HG02610 (cell line): ENCODE results near the gene CEP63.
"Not testable (repeated sequence)": the region's sequence is repeated elsewhere in the genome, so short reads cannot be mapped to it uniquely, and the experiment has no call there.

Experiments used
- ATAC-seq: cut with Tn5 transposase; IDR thresholded peaks from one replicate; pipeline ENCODE4 v1.9.1; 2021; ENCODE audit warnings: mild to moderate bottlenecking, moderate library complexity; ENCODE audit not compliant: unreplicated experiment

Gene CEP63

GRCh38 chr3:134505485-134505884 is 19.6 kb downstream of the CEP63 start:
- no peak for ATAC-seq

DNA sequence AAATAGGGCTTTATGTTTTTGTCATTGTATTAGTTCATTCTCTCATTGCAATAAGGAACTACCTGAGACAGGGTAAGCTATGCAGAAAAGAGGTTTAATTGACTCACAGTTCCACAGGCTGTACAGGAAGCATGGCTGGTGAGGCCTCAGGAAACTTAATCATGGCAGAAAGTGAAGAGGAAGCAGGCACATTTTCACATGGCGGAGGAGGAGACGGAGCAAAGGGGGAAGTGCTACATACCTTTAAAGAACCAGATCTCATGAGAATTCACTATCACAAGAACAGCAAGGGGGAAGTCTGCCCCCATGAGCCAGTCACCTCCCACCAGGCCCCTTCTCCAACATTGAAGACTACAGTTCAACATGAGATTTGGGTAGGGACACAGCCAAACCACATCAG is 25.6 kb downstream of the CEP63 start:
- no peak for ATAC-seq

DNA sequence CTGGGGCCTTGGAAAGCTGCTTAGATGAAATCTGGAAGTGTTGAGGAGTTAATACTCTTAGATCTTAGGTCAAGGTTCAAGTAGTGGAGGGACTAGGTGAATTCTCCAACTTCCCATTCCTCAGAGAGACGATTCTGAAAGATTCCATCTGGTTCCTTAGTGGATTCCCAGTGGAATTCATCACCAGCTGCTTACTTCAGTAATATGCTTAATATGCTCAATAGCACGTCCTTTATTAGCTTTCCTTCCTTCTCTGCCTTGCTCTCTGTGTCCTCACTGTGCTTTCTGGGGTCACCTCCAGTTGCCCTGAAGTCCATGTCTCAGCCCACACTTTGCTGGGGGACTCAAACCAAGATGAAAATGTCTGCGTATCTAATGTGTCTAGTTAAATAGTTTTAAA is 31.0 kb downstream of the CEP63 start:
- no peak for ATAC-seq

DNA sequence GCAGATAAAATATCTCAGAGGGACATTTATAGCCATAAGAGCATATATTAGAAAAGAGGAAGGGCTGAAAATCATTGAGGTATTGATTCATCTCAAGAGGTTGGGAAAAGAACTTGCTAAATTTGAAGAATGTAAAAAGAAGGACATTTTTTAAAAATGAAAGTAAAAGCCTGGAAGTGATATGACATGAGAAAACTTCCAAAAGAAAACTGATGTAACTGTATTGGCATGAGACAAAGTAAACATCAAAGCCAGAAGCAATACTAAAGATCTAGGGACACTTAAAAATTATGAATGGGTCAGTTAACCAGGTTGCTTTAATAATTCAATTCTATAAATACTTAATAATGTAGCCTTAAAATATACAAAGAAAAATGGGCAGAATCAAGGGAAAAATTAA is 31.9 kb downstream of the CEP63 start:
- no peak for ATAC-seq

GRCh38 chr3:134522541-134522940 is 36.7 kb downstream of the CEP63 start:
- no peak for ATAC-seq

- ATAC-seq: no peak
These were observed 39.4 kb downstream of the CEP63 start for GRCh38 chr3:134525293-134525692.

- no peak for ATAC-seq
These were observed 40.5 kb downstream of the CEP63 start for GRCh38 chr3:134526319-134526718.

- no peak for ATAC-seq
These were observed 41.2 kb downstream of the CEP63 start for GRCh38 chr3:134527037-134527436.

DNA sequence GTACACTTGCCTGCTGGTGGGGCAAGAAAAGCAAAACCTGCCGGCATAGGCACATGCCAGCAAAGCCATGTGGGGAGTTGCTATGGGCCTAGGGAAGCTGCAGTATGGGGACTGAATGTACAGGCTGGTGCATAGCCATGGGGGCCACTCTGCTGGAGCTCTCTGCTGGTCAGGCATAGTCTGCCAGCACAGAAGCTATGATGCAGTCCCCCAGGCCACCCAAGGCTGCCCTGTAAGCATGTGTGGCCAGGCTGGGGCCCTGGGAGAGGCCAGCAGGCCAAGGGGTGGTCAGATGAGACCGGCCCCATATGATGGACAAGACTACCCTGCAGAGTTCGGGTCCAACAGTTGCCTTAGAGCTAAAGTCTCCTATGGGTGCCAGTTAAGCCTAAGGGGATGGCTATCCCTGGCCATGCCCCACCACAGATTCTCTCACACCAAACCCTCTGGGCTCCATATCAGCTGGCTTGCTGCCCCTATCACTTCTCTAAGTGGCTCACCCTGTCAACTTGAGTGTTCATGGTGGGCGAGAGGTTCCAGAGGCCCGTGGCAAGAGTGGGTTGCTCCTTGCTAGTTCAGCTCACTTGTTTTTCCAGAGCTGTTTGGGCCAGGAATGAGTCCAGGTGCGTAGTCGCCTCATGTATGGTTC is 41.8 kb downstream of the CEP63 start:
- no peak for ATAC-seq

DNA sequence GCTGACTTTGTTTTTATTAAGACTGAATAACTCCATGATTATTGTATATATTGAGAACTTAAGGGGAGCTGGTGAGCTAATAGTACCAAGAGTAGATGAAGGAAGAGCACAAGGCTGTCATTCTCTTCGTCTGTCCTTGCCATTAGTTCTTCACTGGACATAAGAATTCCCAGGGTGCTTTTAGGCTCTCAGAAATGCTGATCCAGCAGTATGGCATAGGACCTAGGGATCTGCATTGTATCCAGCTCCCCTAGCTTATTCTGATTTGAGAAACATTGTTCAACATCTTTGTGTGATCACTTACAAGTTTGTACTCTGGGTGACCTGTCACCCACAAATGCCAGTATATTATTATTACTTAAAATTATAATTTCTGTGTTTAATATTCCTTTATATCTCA is 47.6 kb downstream of the CEP63 start:
- no peak for ATAC-seq

- no peak for ATAC-seq
These were observed 49.5 kb downstream of the CEP63 start for GRCh38 chr3:134535186-134535970.

- ATAC-seq: no peak
These were observed 50.9 kb downstream of the CEP63 start for GRCh38 chr3:134536781-134537180.

- ATAC-seq: no peak
These were observed 56.6 kb downstream of the CEP63 start for GRCh38 chr3:134542287-134542958.

DNA sequence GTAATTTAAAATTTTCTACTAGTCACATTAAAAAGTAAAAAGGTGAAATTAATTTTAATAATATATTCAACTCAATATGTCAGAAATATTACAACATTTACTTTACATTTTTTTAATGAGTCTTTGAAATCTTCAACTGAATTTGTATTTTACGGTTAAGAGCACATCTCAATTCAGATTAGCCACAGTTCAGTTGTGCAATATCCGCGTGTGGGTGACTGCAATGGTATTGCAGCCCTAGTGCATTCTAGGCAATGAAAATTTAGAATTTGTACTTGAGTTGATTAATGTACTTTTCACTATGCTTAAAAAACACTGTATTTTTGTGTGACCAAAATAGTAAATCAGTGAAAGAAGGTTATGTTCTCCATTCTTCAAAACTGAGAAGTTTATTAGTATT is 57.3 kb downstream of the CEP63 start:
- ATAC-seq: no peak

GRCh38 chr3:134544316-134544715 is 58.5 kb downstream of the CEP63 start:
- no peak for ATAC-seq

GRCh38 chr3:134544783-134545182 is 58.9 kb downstream of the CEP63 start:
- ATAC-seq: not testable (repeated sequence)

DNA sequence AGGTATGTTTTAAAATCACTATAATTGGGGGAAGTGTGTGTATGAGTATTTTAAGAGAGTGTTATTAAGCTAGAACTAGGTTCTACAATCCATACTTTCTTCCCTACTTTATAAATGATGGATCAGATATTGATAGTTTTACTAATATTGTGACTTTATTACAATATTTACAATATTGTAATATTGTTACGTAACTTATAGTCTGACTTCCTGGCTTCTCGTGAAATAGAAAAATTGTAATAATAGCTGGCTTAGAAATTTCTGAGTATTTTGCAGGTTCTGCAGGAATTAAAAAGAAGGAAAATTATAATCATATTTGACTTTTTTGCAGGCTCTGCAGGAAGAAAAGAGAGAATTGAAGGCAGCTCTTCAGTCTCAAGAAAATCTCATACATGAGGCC is 60.0 kb downstream of the CEP63 start:
- ATAC-seq: no peak

DNA sequence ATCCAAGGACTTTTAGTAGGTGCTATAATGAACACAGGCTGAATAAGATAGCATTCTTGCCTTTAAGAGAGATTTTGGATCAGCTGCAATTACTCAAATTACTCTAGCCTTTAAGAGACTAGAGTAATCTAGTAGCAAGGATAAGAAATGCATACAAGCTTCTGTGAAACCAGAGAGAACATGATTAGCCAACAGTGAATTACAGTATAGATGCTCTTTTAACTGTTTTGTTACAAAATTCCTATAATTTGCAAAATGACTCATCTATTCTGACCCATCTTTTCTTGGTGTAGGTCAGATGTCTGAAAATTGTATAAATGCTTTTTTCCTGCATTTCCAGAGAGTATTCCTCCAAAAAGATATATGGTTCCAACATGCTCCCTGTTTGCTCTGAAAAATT is 66.9 kb downstream of the CEP63 start:
- no peak for ATAC-seq

DNA sequence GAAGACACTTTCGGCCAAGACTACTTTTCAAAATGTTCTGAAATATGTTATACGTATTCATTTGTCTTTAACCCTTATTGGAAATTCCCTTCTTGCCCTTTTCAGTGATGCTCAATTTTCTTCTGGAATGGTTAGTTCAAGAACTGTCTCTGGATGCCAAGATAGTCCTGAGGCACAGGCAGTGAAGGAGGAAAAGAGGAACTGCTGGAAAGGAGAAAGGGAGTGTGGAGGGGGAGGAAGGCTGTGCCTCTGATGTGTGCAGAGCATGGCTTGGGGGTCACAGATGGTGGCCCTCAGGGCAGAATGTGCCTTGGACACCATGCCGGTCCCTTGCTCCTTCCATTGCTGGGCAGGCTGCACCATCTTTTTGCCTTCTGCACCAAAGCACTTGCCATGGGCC is 73.7 kb downstream of the CEP63 start:
- no peak for ATAC-seq

- ATAC-seq: no peak
These were observed 76.2 kb downstream of the CEP63 start for GRCh38 chr3:134562055-134562454.

DNA sequence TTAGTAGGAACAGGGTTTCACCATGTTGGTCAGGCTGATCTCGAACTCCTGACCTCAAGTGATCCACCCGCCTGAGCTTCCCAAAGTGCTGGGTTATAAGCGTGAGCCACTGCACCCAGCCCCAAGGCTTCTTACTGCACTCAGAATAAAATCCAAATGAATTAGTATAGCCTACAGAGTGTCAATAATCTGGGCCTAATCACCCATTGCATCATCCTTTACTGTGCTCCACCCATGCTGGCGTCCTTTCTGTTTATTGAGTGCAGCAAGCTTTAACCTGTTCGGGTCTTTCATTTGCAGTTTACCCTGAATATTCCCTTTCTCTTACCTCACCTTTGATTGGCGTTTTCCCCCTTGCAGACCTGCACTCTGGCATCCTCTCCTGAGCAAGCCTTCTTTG is 77.7 kb downstream of the CEP63 start:
- ATAC-seq: no peak

DNA sequence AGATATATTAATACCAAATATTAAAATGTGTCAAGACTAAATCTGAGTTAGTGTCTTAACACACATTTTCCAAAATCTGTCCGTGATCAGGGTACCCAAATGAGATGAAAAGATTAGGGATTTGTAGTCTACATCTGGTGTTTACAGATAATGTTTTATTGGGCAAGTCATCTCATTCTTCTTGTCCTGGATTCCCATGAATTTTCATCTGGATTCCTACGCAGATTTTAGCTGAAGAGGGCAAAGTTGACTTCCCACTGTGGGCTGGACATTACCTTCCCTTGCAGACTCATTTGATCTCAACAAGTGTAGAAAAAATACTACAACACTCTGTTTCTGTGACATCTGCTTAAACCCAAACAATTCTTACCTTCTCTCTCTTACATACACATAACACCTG is 79.1 kb downstream of the CEP63 start:
- ATAC-seq: no peak
